ENCODE results near the gene SLC19A1.
A peak's percentile ranks its signal among the peaks of the same experiment; 100 is the strongest.

Gene SLC19A1

GRCh38 chr21:45542242-45542666 is at the start of gene SLC19A1:
SLC19A1 (minus strand) TSS chr21:45542440; CDS start chr21:45537959, 4,481 bp downstream.
- DNase-seq, result peak; percentile 66

DNA sequence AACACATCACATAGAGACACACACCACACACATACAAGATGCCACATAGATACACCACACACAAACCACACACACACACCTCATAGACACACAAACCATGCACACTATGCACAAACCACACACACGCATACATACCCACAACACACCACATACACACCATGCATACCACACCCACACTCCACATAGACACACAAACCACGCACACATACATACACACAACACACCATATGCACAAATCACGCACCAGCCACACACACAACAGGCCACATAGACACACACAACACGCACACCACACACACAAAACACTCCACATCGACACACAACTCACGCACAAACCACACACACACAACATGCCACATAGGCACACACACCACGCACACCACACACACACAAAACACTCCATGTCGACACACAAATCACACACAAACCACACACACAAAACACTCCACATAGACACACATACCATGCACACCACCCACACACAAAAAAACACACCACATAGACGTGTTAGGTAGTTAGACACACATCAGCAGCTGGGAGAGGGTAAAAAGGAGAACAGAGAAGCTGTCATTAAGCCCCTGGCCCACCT is 49.5 kb upstream of the SLC19A1 start:
- DNase-seq, result no peak

- DNase-seq, result peak; percentile 46
Observed at GRCh38 chr21:45590726-45591618, 48.7 kb upstream of the SLC19A1 start.

GRCh38 chr21:45590246-45590725 is 48.0 kb upstream of the SLC19A1 start:
- no peak for DNase-seq

- DNase-seq, result no peak
Observed at GRCh38 chr21:45589686-45590245, 47.5 kb upstream of the SLC19A1 start.

- DNase-seq, result no peak
Observed at GRCh38 chr21:45588871-45589491, 46.7 kb upstream of the SLC19A1 start.

GRCh38 chr21:45588086-45588825 is 46.0 kb upstream of the SLC19A1 start:
- no peak for DNase-seq

DNA sequence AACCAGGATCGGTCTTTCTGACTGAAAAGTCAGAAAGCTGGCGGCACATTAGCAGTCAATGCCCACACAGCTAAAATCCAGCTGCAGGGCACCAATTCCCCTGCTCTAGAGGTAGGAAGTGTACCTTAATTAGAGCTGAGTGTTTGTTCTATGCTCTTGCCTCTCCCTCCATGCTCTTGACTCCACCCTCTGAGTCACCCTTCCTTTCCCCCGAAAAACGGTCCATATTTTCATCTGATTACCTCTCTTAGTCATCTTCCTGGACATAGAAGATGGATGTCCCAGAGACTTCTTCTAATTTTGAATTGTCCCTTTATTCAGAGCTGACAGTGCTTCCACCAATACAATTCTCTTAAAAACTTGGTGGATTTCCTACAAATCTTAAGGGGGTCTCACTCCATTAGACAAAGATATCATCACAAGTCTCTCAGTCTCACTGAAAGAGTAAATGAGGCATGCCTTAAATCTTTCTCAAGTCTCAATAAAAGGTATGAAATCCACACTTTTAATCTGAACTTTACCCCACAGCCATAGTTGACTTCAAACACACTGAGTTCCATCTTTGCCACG is 44.1 kb upstream of the SLC19A1 start:
- DNase-seq, result no peak

GRCh38 chr21:45584786-45585185 is 42.5 kb upstream of the SLC19A1 start:
- no peak for DNase-seq

- DNase-seq, result no peak
Observed at GRCh38 chr21:45583831-45584509, 41.7 kb upstream of the SLC19A1 start.

GRCh38 chr21:45582128-45582527 is 39.9 kb upstream of the SLC19A1 start:
- no peak for DNase-seq

DNA sequence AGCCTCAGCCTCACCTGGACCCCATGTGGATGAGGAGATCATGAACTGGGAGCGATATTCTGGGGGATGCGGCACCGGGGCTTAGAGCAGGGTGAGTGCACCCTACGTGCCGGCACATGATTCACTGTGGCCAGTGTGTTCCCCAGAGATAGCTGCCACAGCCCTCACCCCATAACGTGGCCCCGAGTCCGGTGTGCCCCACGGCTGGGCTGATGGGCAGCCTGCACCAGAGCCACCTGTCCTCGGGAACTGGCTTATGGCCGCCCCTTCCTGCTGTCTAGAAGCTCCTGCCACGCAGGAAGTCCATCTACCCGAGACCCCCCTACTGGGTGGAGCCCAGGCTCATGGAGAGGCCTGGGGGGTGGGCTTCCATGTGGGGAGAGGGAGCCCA is 39.1 kb upstream of the SLC19A1 start:
- DNase-seq, result no peak

- no peak for DNase-seq
Observed at GRCh38 chr21:45580576-45581321, 38.5 kb upstream of the SLC19A1 start.

DNA sequence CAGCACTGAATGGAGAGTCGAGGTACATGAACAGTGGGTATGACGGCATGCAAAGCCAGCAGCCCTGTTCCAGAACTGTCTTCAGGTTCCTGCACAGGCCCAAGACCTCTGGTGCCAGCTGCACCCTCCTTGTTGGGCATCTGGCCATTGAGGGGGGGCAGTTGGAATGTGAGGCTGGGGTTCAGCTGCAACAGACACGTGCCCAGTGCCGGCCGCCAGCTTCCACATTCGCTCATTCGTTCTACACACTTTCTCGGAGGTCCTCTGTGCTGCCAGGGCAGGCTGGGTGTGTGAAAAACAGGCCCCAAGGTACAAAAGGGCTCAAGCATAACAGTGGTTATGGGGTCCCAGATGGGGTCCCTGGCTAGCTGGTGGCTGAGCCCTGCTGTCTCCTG is 37.9 kb upstream of the SLC19A1 start:
- DNase-seq, result no peak

DNA sequence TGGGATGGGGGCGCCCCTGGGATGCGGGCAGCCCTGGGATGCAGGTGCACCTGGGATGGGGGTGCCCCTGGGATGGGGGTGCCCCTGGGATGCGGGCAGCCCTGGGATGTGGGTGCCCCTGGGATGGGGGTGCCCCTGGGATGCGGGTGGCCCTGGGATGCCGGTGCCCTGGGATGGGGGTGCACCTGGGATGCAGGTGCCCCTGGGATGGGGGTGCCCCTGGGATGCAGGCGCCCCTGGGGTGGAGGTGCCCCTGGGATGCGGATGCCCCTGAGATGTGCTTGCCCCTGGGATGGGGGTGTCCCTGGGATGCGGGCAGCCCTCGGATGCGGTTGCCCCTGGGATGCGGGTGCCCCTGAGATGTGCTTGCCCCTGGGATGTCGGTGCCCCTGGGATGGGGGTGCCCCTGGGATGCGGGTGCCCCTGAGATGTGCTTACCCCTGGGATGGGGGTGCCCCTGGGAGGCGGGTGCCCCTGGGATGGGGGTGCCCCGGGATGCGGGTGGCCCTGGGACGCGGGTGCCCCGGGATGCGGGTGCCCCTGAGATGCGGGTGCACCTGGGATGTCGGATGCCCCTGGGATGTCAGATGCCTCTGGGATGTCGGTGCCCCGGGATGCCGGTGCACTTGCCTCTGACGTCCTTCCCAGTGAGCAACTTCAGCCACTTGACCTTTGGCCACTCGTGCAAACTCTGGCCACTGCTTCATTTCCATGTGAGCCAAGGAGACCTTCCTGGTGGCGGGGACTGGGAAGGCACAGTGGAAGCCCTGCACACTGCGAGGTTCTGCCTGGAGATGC is 37.3 kb upstream of the SLC19A1 start:
- no peak for DNase-seq

- no peak for DNase-seq
Observed at GRCh38 chr21:45578811-45579381, 36.7 kb upstream of the SLC19A1 start.

DNA sequence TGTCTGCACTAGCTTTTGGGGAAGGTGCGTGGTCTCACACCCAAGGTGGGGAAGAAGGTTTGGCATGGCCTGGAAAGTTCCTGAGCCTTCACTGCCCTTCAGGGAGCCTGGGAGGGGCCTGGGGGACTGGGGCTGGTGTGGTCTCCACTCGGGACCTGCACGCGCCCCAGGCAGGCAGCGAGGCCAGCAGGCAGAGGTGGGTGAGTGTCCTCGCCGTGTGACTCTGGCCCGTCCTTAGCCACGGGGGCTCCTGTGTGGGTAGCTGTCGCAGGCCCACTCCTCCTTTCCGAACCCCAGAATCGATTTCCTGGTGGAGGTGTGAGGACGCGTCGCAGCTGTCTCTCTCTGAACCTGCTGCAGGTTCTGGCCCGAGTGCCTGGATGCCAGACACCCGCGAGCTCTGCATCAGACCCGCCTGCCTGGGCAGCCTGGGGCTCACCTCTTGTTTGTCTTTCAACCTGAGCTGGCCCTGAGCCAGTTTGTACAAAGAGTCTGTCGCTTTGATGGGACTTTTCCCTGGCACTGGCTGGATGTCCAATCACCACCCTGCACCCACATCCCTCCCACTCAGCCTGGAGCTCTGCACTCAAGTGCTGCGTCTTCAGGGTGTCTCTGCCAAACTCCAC is 36.0 kb upstream of the SLC19A1 start:
- no peak for DNase-seq

GRCh38 chr21:45577801-45578175 is 35.5 kb upstream of the SLC19A1 start:
- DNase-seq, result no peak

Data from activated effector memory CD4-positive, alpha-beta T cell treated with Interleukin-2 at 50 U/mL for 16 hours (primary cell).